K562 (cell line): ENCODE measurements around the gene SNRPA. TPM values are rescaled to one million over a fixed set of nuclear protein-coding genes. Genes with fewer than 3 reads are reported as not detected.

Experiments used
- CREB1 ChIP-seq, 2 experiments: sonication (generic) in 1 of 2; formaldehyde crosslinking in 1 of 2; IDR thresholded peaks; 2 replicates each; pipeline versions ENCODE4 v1.6.1 to v1.8.0; 2012 to 2022; ENCODE audit warnings: inconsistent platforms in 1 of 2, mild to moderate bottlenecking in 1 of 2, missing genetic modification reagents in 1 of 2, moderate library complexity in 1 of 2
- ETV1 ChIP-seq: fragments of 450-650 bp; conservative IDR thresholded peaks from 2 replicates; pipeline ENCODE4 v1.6.1; 2016; ENCODE audit warnings: missing genetic modification characterization, control low read depth, low read depth, missing compliant biosample characterization
- FOXM1 ChIP-seq, 2 experiments: fragments of 450-650 bp in 1 of 2; sonication (generic) in 1 of 2; formaldehyde crosslinking in 1 of 2; IDR thresholded peaks; 2 replicates each; pipeline versions ENCODE4 v1.6.1 to v1.9.0; 2017 to 2022; ENCODE audit warnings: low read depth in 2 of 2, mild to moderate bottlenecking in 2 of 2, missing genetic modification reagents in 1 of 2, moderate library complexity in 1 of 2
- FUS ChIP-seq: fragments of 200-400 bp; formaldehyde crosslinking; optimal IDR thresholded peaks from 2 replicates; pipeline ENCODE3; 2017; ENCODE audit warnings: low read depth, low read length
- GABPA ChIP-seq: fragments of 200-800 bp; sonication (Bioruptor generic); conservative IDR thresholded peaks from 2 replicates; pipeline ENCODE4 v1.6.1; 2016; ENCODE audit warnings: low read depth, missing genetic modification characterization, missing compliant biosample characterization
- GABPB1 ChIP-seq: sonication (generic); formaldehyde crosslinking; IDR thresholded peaks from 2 replicates; pipeline ENCODE4 v1.8.0; 2022; ENCODE audit warnings: mild to moderate bottlenecking, missing genetic modification reagents
- KAT2B ChIP-seq: IDR thresholded peaks from one replicate; pipeline ENCODE4 v1.6.1; 2012; ENCODE audit warnings: low read depth, mild to moderate bottlenecking, control low read depth, inconsistent platforms, low read length, moderate library complexity
- MAZ ChIP-seq, 2 experiments: fragments of 450-650 bp in 1 of 2; sonication (generic) in 1 of 2; formaldehyde crosslinking; IDR thresholded peaks in 1 of 2; conservative IDR thresholded peaks in 1 of 2; 2 replicates each; pipeline versions ENCODE4 v1.4.0 to v1.5.0; 2020; ENCODE audit warnings: mild to moderate bottlenecking in 1 of 2, missing genetic modification reagents in 1 of 2
- MBD2 ChIP-seq: sonication (generic); IDR thresholded peaks from 2 replicates; pipeline ENCODE4 v1.6.1; 2016; ENCODE audit warnings: low read depth, borderline replicate concordance
- NFYB ChIP-seq: IDR thresholded peaks from 2 replicates; pipeline ENCODE4 v1.6.1; 2011; ENCODE audit warnings: mild to moderate bottlenecking, moderate library complexity; ENCODE audit not compliant: insufficient read length; ENCODE audit errors: extremely low read depth
- POLR2B ChIP-seq: fragments of 450-650 bp; IDR thresholded peaks from 2 replicates; pipeline ENCODE4 v1.6.1; 2018; ENCODE audit warnings: low read depth; ENCODE audit not compliant: partially characterized antibody
- RBFOX2 ChIP-seq: fragments of 200-400 bp; formaldehyde crosslinking; IDR thresholded peaks from 2 replicates; pipeline ENCODE4 v1.6.1; 2017; ENCODE audit warnings: low read depth, mild to moderate bottlenecking, low read length, moderate library complexity
- RBM25 ChIP-seq: fragments of 200-400 bp; formaldehyde crosslinking; IDR thresholded peaks from 2 replicates; pipeline ENCODE4 v1.6.1; 2018; ENCODE audit warnings: low read length, low read depth, moderate library complexity; ENCODE audit not compliant: severe bottlenecking
- SP2 ChIP-seq: IDR thresholded peaks from 2 replicates; pipeline ENCODE4 v1.6.1; 2011; ENCODE audit warnings: mild to moderate bottlenecking, low read depth, low read length, moderate library complexity; ENCODE audit not compliant: poor library complexity, severe bottlenecking; ENCODE audit errors: extremely low read depth
- ZNF134 ChIP-seq: fragments of 250-450 bp; sonication (Bioruptor Pico); conservative IDR thresholded peaks from 2 replicates; pipeline ENCODE4 v1.4.0; 2020
- polyA plus RNA-seq, 8 experiments: library from polyadenylated mRNA; depleted of rRNA in 4 of 8; stranded (reverse) in 5 of 8; unstranded in 3 of 8; fragments of >200 nt; fragmentation: Nextera tagmentation in 2 of 8; fragmentation: Illumina TruSeq in 1 of 8; extraction: Ambion mirVana in 2 of 8; extraction: Trizol in 1 of 8; gene quantifications; 2 replicates each; pipeline versions ENCODE4 v1.2.1 to v1.2.3, GENCODE V29; 2011 to 2014; ENCODE audit warnings: inconsistent platforms in 1 of 8, missing spikeins in 1 of 8
- total RNA-seq, 7 experiments: library from RNA; depleted of rRNA in 6 of 7; stranded (reverse); fragments of >200 nt in 6 of 7; fragmentation: Illumina TruSeq in 2 of 7; extraction: Trizol in 2 of 7; gene quantifications; 2 replicates each; pipeline versions ENCODE4 v1.2.1 to v1.2.3, GENCODE V29; 2011 to 2021; ENCODE audit warnings: low replicate concordance in 1 of 7
- TF ChIP-seq, protein P1 (sequence below): fragments of 250-450 bp; sonication (Bioruptor Pico); IDR thresholded peaks from 2 replicates; pipeline ENCODE4 v1.4.0; 2020; ENCODE audit warnings: mild to moderate bottlenecking, moderate library complexity, borderline replicate concordance
- TF ChIP-seq, protein P2 (sequence below): fragments of 450-650 bp; IDR thresholded peaks from 2 replicates; pipeline ENCODE4 v1.6.1; 2016
- TF ChIP-seq, protein P3 (sequence below): IDR thresholded peaks from 2 replicates; pipeline ENCODE4 v1.6.1; 2011; ENCODE audit warnings: borderline replicate concordance, low read depth, mild to moderate bottlenecking, moderate library complexity, low read length; ENCODE audit not compliant: insufficient read depth, poor library complexity, severe bottlenecking

The SNRPA gene
- total and polyA plus RNA-seq, 9 of the 15 experiments (the other 6 are each of a cell fraction or from before 2014, with no cell fraction given), result 16.3 to 311 (median 193) TPM

GRCh38 chr19:40714441-40715299 lies 36.3 kb upstream of the SNRPA start (continued):
- TF ChIP-seq MAZ (CRISPR knock-in tag; conservative IDR thresholded peaks at IDR 0.05 in 1 of 2, IDR thresholded peaks at IDR 0.05 in 1 of 2), result peak in 1 of 2 experiments; percentile 48; a peak in 1 of 4 replicates
- TF ChIP-seq, protein P1, sequence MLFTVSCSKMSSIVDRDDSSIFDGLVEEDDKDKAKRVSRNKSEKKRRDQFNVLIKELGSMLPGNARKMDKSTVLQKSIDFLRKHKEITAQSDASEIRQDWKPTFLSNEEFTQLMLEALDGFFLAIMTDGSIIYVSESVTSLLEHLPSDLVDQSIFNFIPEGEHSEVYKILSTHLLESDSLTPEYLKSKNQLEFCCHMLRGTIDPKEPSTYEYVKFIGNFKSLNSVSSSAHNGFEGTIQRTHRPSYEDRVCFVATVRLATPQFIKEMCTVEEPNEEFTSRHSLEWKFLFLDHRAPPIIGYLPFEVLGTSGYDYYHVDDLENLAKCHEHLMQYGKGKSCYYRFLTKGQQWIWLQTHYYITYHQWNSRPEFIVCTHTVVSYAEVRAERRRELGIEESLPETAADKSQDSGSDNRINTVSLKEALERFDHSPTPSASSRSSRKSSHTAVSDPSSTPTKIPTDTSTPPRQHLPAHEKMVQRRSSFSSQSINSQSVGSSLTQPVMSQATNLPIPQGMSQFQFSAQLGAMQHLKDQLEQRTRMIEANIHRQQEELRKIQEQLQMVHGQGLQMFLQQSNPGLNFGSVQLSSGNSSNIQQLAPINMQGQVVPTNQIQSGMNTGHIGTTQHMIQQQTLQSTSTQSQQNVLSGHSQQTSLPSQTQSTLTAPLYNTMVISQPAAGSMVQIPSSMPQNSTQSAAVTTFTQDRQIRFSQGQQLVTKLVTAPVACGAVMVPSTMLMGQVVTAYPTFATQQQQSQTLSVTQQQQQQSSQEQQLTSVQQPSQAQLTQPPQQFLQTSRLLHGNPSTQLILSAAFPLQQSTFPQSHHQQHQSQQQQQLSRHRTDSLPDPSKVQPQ (CRISPR knock-in tag), result no peak
- TF ChIP-seq GABPA (tag), result peak; percentile 84
- TF ChIP-seq FUS, result no peak
- TF ChIP-seq GABPB1 (CRISPR knock-in tag), result peak; percentile 85
- TF ChIP-seq, protein P2, sequence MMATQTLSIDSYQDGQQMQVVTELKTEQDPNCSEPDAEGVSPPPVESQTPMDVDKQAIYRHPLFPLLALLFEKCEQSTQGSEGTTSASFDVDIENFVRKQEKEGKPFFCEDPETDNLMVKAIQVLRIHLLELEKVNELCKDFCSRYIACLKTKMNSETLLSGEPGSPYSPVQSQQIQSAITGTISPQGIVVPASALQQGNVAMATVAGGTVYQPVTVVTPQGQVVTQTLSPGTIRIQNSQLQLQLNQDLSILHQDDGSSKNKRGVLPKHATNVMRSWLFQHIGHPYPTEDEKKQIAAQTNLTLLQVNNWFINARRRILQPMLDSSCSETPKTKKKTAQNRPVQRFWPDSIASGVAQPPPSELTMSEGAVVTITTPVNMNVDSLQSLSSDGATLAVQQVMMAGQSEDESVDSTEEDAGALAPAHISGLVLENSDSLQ, result peak; percentile 99
- TF ChIP-seq FOXM1 (IDR thresholded peaks at IDR 0.05; ENCODE audit: low read depth), result 0 out of 2 replicates have a peak, but pooled peaks have one; percentile 13
- TF ChIP-seq FOXM1 (CRISPR knock-in tag; IDR thresholded peaks at IDR 0.05; ENCODE audit: low read depth), result no peak
- peak; percentile 78; the same call in 1 of the 2 replicates for TF ChIP-seq MBD2
- peak; percentile 20 for TF ChIP-seq POLR2B
- TF ChIP-seq KAT2B, result no peak
- peak; percentile 85 for TF ChIP-seq SP2
- TF ChIP-seq CREB1 (IDR thresholded peaks at IDR 0.05), result no peak
- TF ChIP-seq CREB1 (CRISPR knock-in tag; IDR thresholded peaks at IDR 0.05), result peak; percentile 41; the same call in 1 of the 2 replicates
- TF ChIP-seq ETV1, result 0 out of 2 replicates have a peak, but pooled peaks have one; percentile 43
- TF ChIP-seq, protein P3, sequence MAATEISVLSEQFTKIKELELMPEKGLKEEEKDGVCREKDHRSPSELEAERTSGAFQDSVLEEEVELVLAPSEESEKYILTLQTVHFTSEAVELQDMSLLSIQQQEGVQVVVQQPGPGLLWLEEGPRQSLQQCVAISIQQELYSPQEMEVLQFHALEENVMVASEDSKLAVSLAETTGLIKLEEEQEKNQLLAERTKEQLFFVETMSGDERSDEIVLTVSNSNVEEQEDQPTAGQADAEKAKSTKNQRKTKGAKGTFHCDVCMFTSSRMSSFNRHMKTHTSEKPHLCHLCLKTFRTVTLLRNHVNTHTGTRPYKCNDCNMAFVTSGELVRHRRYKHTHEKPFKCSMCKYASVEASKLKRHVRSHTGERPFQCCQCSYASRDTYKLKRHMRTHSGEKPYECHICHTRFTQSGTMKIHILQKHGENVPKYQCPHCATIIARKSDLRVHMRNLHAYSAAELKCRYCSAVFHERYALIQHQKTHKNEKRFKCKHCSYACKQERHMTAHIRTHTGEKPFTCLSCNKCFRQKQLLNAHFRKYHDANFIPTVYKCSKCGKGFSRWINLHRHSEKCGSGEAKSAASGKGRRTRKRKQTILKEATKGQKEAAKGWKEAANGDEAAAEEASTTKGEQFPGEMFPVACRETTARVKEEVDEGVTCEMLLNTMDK, result peak; percentile 30
- peak; percentile 46 for TF ChIP-seq RBFOX2
- TF ChIP-seq ZNF134 (CRISPR knock-in tag), result no peak
- peak; percentile 79 for TF ChIP-seq NFYB
- peak; percentile 78 for TF ChIP-seq RBM25
